ENCODE measurements around the gene TRIM60. TPM values are rescaled to one million over a fixed set of nuclear protein-coding genes. Genes with fewer than 3 reads are reported as not detected.

The TRIM60 gene
- total RNA-seq, 1 donor from 2014 or later: not detected

DNA sequence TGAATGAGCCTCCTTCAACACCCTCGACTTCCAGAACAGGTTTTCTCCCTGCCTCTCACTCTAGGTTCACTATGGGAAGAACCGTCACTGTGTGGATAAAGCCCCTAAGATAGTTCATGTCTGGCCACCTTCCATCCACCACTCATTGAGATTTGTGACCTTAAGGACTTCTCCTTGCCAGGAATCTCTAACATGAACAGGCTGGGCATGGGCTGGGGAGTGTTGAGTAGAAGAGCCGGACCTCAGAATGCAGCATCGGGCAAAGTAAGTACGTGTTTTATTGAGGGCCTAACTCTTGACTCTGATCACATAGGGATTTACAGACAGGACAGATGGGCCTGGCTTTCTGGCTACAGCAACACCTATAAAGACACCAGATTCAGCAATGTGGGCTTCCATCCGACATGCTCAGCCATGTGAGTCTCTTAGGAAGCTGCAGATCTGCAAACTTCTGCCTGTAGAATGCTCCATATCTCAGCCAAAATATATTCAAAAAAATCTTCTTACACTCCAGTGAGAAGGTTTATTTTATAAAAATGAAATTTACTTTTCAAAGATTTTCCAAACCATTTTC, 26.4 kb upstream of the TRIM60 start:
- no peak for TF ChIP-seq CTCF (conservative IDR thresholded peaks at IDR 0.05)
- H3K27ac Mint-ChIP-seq (ENCODE audit: unreplicated experiment): no peak overlapping the region
- no peaks in the 10 kb centered on the region for H3K36me3 Mint-ChIP-seq (ENCODE audit: low read depth)
- H3K4me3 Mint-ChIP-seq: no peak overlapping the region
- H3K9me3 Mint-ChIP-seq: no peaks in the 10 kb centered on the region
- H3K27me3 Mint-ChIP-seq (ENCODE audit: low read depth): no peaks in the 10 kb centered on the region
- H3K4me1 Mint-ChIP-seq: no peaks in the 10 kb centered on the region
- DNase-seq (ENCODE audit: low read depth, low spot score): no peak

- DNase-seq (ENCODE audit: low read depth, low spot score): no peak
- no peak overlapping the region for H3K4me3 Mint-ChIP-seq
- no peaks in the 10 kb centered on the region for H3K4me1 Mint-ChIP-seq
- H3K27me3 Mint-ChIP-seq (ENCODE audit: low read depth): no peaks in the 10 kb centered on the region
- no peaks in the 10 kb centered on the region for H3K36me3 Mint-ChIP-seq (ENCODE audit: low read depth)
- no peak for TF ChIP-seq CTCF (conservative IDR thresholded peaks at IDR 0.05)
- H3K27ac Mint-ChIP-seq (ENCODE audit: unreplicated experiment): no peak overlapping the region
- no peaks in the 10 kb centered on the region for H3K9me3 Mint-ChIP-seq
Observed at GRCh38 chr4:165006456-165006855, 25.3 kb upstream of the TRIM60 start.

GRCh38 chr4:165006886-165007285, 24.9 kb upstream of the TRIM60 start:
- Mint-ChIP-seq H3K36me3 (ENCODE audit: low read depth) (no peaks in the 10 kb centered on the region), H3K9me3 (no peaks in the 10 kb centered on the region), H3K4me3 (no peak overlapping the region), H3K27ac (ENCODE audit: unreplicated experiment) (no peak overlapping the region), H3K4me1 (no peaks in the 10 kb centered on the region), H3K27me3 (ENCODE audit: low read depth) (no peaks in the 10 kb centered on the region)
- DNase-seq (ENCODE audit: low read depth, low spot score): no peak
- TF ChIP-seq CTCF (conservative IDR thresholded peaks at IDR 0.05): no peak

DNA sequence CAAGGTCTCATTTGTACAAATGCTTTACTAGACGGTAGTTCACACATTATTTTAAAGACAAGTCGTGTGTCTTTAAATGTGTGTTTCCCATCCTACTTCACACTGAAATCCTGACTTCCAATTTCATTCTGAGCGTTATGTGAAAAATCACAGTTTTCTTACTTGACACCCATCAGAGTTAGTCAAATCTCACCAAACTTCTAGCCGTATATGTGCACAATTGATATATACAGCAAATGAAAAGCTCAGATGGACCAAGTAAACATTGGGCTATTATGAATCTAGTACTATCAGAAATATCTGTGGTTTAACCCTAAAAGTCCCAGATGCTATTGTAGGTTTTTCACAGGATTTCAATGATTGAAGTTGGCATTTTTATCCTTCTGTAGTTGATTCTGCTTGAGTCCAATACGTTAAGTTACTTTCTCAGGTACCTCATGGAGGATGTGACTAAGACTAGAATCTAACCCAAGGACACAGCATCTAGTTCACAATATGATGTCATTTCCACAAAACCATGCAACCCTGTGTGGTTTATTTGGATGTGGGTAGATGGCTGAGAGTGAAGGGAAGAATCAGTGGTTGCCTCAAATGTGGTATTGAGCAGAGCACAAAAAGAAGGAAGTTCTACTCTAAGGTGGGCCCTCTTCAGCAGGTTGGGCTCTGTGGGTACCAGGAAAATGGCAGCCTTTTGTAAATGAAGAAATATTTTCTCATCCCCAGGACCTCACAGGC, 22.1 kb upstream of the TRIM60 start:
- H3K27ac Mint-ChIP-seq (ENCODE audit: unreplicated experiment): no peak overlapping the region
- no peak for TF ChIP-seq CTCF (conservative IDR thresholded peaks at IDR 0.05)
- no peaks in the 10 kb centered on the region for H3K9me3 Mint-ChIP-seq
- no peaks in the 10 kb centered on the region for H3K27me3 Mint-ChIP-seq (ENCODE audit: low read depth)
- H3K4me3 Mint-ChIP-seq: no peak overlapping the region
- DNase-seq (ENCODE audit: low read depth, low spot score): no peak
- H3K36me3 Mint-ChIP-seq (ENCODE audit: low read depth): no peaks in the 10 kb centered on the region
- no peaks in the 10 kb centered on the region for H3K4me1 Mint-ChIP-seq

DNA sequence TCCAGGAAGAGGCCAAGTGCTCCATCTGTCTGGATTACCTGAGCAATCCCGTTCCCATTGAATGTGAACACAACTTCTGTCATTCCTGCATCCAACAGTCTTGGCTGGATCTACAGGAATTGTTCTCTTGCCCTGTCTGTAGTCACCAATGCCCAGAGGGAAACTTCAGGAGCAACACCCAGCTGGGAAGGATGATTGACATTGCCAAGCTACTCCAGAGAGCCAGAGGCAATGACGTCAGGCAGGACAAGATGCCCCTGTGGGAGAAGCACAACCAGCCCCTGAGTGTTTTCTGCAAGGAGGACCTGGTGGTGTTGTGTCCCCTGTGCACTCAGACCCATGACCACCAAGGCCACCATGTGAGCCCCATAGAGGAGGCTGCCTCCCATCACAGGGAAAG, 21.3 kb upstream of the TRIM60 start:
- no peak for TF ChIP-seq CTCF (conservative IDR thresholded peaks at IDR 0.05)

More for the DNA sequence above, 21.3 kb upstream of the TRIM60 start:
- no peak for DNase-seq (ENCODE audit: low read depth, low spot score)
- Mint-ChIP-seq H3K4me3 (no peak overlapping the region), H3K27ac (ENCODE audit: unreplicated experiment) (no peak overlapping the region), H3K27me3 (ENCODE audit: low read depth) (no peaks in the 10 kb centered on the region), H3K36me3 (ENCODE audit: low read depth) (no peaks in the 10 kb centered on the region), H3K9me3 (no peaks in the 10 kb centered on the region), H3K4me1 (no peaks in the 10 kb centered on the region)

Measured in neural crest cell (in vitro differentiated cells).